ENCODE results near the gene SLC41A3. TPM values are rescaled to one million over a fixed set of nuclear protein-coding genes. Genes with fewer than 3 reads are reported as not detected.

Gene SLC41A3
- total RNA-seq, 2 experiments from 2014 or later: 26.0 to 31.1 TPM

GRCh38 chr3:126126286-126126685 lies 42.4 kb upstream of the SLC41A3 start:
- Mint-ChIP-seq H3K9me3 (no peaks in the 10 kb centered on the region), H3K27me3 (no peaks in the 10 kb centered on the region), H3K4me3 (no peak overlapping the region), H3K36me3 (ENCODE audit: low read depth) (no peaks in the 10 kb centered on the region), H3K27ac (no peak overlapping the region), H3K4me1 (no peaks in the 10 kb centered on the region)
- ChIA-PET CTCF (no interaction called here), POLR2A (no interaction called here)
- DNase-seq: no peak

- no peaks in the 10 kb centered on the region for H3K9me3 Mint-ChIP-seq
- H3K27me3 Mint-ChIP-seq: no peaks in the 10 kb centered on the region
- ChIA-PET CTCF (no interaction called here), POLR2A (interaction anchor here (0.6 kb wide), 1 partner anchor 106 kb away, joined by 3 read pairs; no protein-coding TSS in a partner anchor)
- no peaks in the 10 kb centered on the region for H3K4me1 Mint-ChIP-seq
- H3K4me3 Mint-ChIP-seq: no peak overlapping the region
- no peak for DNase-seq
- no peak overlapping the region for H3K27ac Mint-ChIP-seq
- H3K36me3 Mint-ChIP-seq (ENCODE audit: low read depth): no peaks in the 10 kb centered on the region
These were observed 41.9 kb upstream of the SLC41A3 start for GRCh38 chr3:126125781-126126251.

- Mint-ChIP-seq H3K4me1 (no peaks in the 10 kb centered on the region), H3K9me3 (no peaks in the 10 kb centered on the region), H3K27ac (no peak overlapping the region), H3K4me3 (no peak overlapping the region), H3K36me3 (ENCODE audit: low read depth) (no peaks in the 10 kb centered on the region), H3K27me3 (no peaks in the 10 kb centered on the region)
- DNase-seq: no peak
- POLR2A ChIA-PET: interaction anchor here (0.6 kb wide), 1 partner anchor 106 kb away, joined by 3 read pairs; no protein-coding TSS in a partner anchor
- CTCF ChIA-PET: no interaction called here
These were observed 41.4 kb upstream of the SLC41A3 start for GRCh38 chr3:126125341-126125740.

GRCh38 chr3:126124896-126125295 lies 41.0 kb upstream of the SLC41A3 start:
- Mint-ChIP-seq H3K27me3 (no peaks in the 10 kb centered on the region), H3K27ac (no peak overlapping the region), H3K4me1 (no peaks in the 10 kb centered on the region), H3K9me3 (no peaks in the 10 kb centered on the region), H3K36me3 (ENCODE audit: low read depth) (no peaks in the 10 kb centered on the region), H3K4me3 (no peak overlapping the region)
- no peak for DNase-seq
- POLR2A ChIA-PET: no interaction called here
- CTCF ChIA-PET: no interaction called here

GRCh38 chr3:126124148-126124868 lies 40.4 kb upstream of the SLC41A3 start:
- H3K36me3 Mint-ChIP-seq (ENCODE audit: low read depth): no peaks in the 10 kb centered on the region
- no peaks in the 10 kb centered on the region for H3K27me3 Mint-ChIP-seq
- ChIA-PET CTCF (no interaction called here), POLR2A (interaction anchor here (0.6 kb wide), 1 partner anchor 1228 kb away, joined by 4 read pairs; no protein-coding TSS in a partner anchor)
- no peak overlapping the region for H3K4me3 Mint-ChIP-seq
- DNase-seq: no peak
- no peaks in the 10 kb centered on the region for H3K4me1 Mint-ChIP-seq
- H3K9me3 Mint-ChIP-seq: no peaks in the 10 kb centered on the region
- no peak overlapping the region for H3K27ac Mint-ChIP-seq

GRCh38 chr3:126121632-126122031 lies 37.7 kb upstream of the SLC41A3 start:
- Mint-ChIP-seq H3K27me3 (no peaks in the 10 kb centered on the region), H3K36me3 (ENCODE audit: low read depth) (no peaks in the 10 kb centered on the region), H3K27ac (no peak overlapping the region), H3K4me1 (no peaks in the 10 kb centered on the region), H3K4me3 (no peak overlapping the region), H3K9me3 (no peaks in the 10 kb centered on the region)
- ChIA-PET POLR2A (no interaction called here), CTCF (no interaction called here)
- DNase-seq: no peak

GRCh38 chr3:126121074-126121473 lies 37.1 kb upstream of the SLC41A3 start:
- Mint-ChIP-seq H3K27me3 (no peaks in the 10 kb centered on the region), H3K9me3 (no peaks in the 10 kb centered on the region), H3K27ac (no peak overlapping the region), H3K36me3 (ENCODE audit: low read depth) (no peaks in the 10 kb centered on the region), H3K4me3 (no peak overlapping the region), H3K4me1 (no peaks in the 10 kb centered on the region)
- no peak for DNase-seq
- POLR2A ChIA-PET: no interaction called here
- CTCF ChIA-PET: no interaction called here

- Mint-ChIP-seq H3K27ac (no peak overlapping the region), H3K36me3 (ENCODE audit: low read depth) (no peaks in the 10 kb centered on the region), H3K4me3 (no peak overlapping the region), H3K4me1 (no peaks in the 10 kb centered on the region), H3K27me3 (no peaks in the 10 kb centered on the region), H3K9me3 (no peaks in the 10 kb centered on the region)
- ChIA-PET CTCF (no interaction called here), POLR2A (no interaction called here)
- no peak for DNase-seq
These were observed 36.1 kb upstream of the SLC41A3 start for GRCh38 chr3:126119976-126120375.

GRCh38 chr3:126119008-126119675 lies 35.2 kb upstream of the SLC41A3 start:
- CTCF ChIA-PET: no interaction called here
- Mint-ChIP-seq H3K4me1 (no peaks in the 10 kb centered on the region), H3K27me3 (no peaks in the 10 kb centered on the region), H3K4me3 (no peak overlapping the region), H3K27ac (no peak overlapping the region), H3K36me3 (ENCODE audit: low read depth) (no peaks in the 10 kb centered on the region), H3K9me3 (no peaks in the 10 kb centered on the region)
- no peak for DNase-seq
- POLR2A ChIA-PET: no interaction called here

- no peaks in the 10 kb centered on the region for H3K4me1 Mint-ChIP-seq
- no peaks in the 10 kb centered on the region for H3K27me3 Mint-ChIP-seq
- H3K4me3 Mint-ChIP-seq: no peak overlapping the region
- ChIA-PET POLR2A (no interaction called here), CTCF (no interaction called here)
- no peak overlapping the region for H3K27ac Mint-ChIP-seq
- no peaks in the 10 kb centered on the region for H3K36me3 Mint-ChIP-seq (ENCODE audit: low read depth)
- no peak for DNase-seq
- H3K9me3 Mint-ChIP-seq: no peaks in the 10 kb centered on the region
These were observed 34.7 kb upstream of the SLC41A3 start for GRCh38 chr3:126118591-126118990.

GRCh38 chr3:126117786-126118185 lies 33.9 kb upstream of the SLC41A3 start:
- Mint-ChIP-seq H3K9me3 (no peaks in the 10 kb centered on the region), H3K27me3 (no peaks in the 10 kb centered on the region), H3K36me3 (ENCODE audit: low read depth) (no peaks in the 10 kb centered on the region), H3K4me1 (no peaks in the 10 kb centered on the region), H3K27ac (no peak overlapping the region), H3K4me3 (no peak overlapping the region)
- no peak for DNase-seq
- POLR2A ChIA-PET: no interaction called here
- CTCF ChIA-PET: no interaction called here

- no peaks in the 10 kb centered on the region for H3K36me3 Mint-ChIP-seq (ENCODE audit: low read depth)
- ChIA-PET POLR2A (no interaction called here), CTCF (no interaction called here)
- no peaks in the 10 kb centered on the region for H3K27me3 Mint-ChIP-seq
- no peak overlapping the region for H3K27ac Mint-ChIP-seq
- H3K4me3 Mint-ChIP-seq: no peak overlapping the region
- H3K4me1 Mint-ChIP-seq: no peaks in the 10 kb centered on the region
- no peaks in the 10 kb centered on the region for H3K9me3 Mint-ChIP-seq
- DNase-seq: no peak
These were observed 33.3 kb upstream of the SLC41A3 start for GRCh38 chr3:126117212-126117611.

- ChIA-PET CTCF (no interaction called here), POLR2A (no interaction called here)
- Mint-ChIP-seq H3K27ac (no peak overlapping the region), H3K9me3 (no peaks in the 10 kb centered on the region), H3K36me3 (ENCODE audit: low read depth) (no peaks in the 10 kb centered on the region), H3K4me1 (no peaks in the 10 kb centered on the region), H3K4me3 (no peak overlapping the region), H3K27me3 (no peaks in the 10 kb centered on the region)
- no peak for DNase-seq
These were observed 32.6 kb upstream of the SLC41A3 start for GRCh38 chr3:126116526-126116925.
